Stimulated activated CD4-positive, alpha-beta T cell treated with anti-CD3 and anti-CD28 coated beads, Interleukin-12 subunit alpha, Interleukin-12 subunit beta, amount 100 ng/mL, for 4 hours (primary cell): Measurements from ENCODE around the gene LELP1.
"Not testable (repeated sequence)": the region's sequence is repeated elsewhere in the genome, so short reads cannot be mapped to it uniquely, and the experiment has no call there.

Experiments used
- DNase-seq: peaks from one replicate; pipeline ENCODE4 v3.0.0-alpha.2; 2020

LELP1 gene

GRCh38 chr1:153203130-153203529, at the start of gene LELP1:
TSS of gene LELP1 (plus strand) at chr1:153203430. CDS start at chr1:153204708, 1,278 bp downstream.
- DNase-seq: no peak

- no peak for DNase-seq
Measured at GRCh38 chr1:153155541-153155940, 47.7 kb upstream of the LELP1 start.

GRCh38 chr1:153168686-153169085, 34.5 kb upstream of the LELP1 start:
- DNase-seq: no peak

GRCh38 chr1:153174624-153175023, 28.6 kb upstream of the LELP1 start:
- DNase-seq: no peak

GRCh38 chr1:153178922-153179321, 24.3 kb upstream of the LELP1 start:
- DNase-seq: no peak

GRCh38 chr1:153180556-153180955, 22.7 kb upstream of the LELP1 start:
- DNase-seq: no peak

- DNase-seq: not testable (repeated sequence)
Measured at GRCh38 chr1:153188301-153188700, 14.9 kb upstream of the LELP1 start.

GRCh38 chr1:153190373-153190772, 12.9 kb upstream of the LELP1 start:
- DNase-seq: no peak

GRCh38 chr1:153192697-153193096, 10.5 kb upstream of the LELP1 start:
- DNase-seq: no peak

- DNase-seq: no peak
Measured at GRCh38 chr1:153194331-153195050, 8.7 kb upstream of the LELP1 start.

- no peak for DNase-seq
Measured at GRCh38 chr1:153195216-153195615, 8.0 kb upstream of the LELP1 start.

GRCh38 chr1:153202006-153202405, 1.2 kb upstream of the LELP1 start:
- no peak for DNase-seq

GRCh38 chr1:153206631-153207030, 3.4 kb downstream of the LELP1 start:
- DNase-seq: no peak

- DNase-seq: no peak
Measured at GRCh38 chr1:153210206-153210605, 7.0 kb downstream of the LELP1 start.

- DNase-seq: no peak
Measured at GRCh38 chr1:153212201-153212600, 9.0 kb downstream of the LELP1 start.

GRCh38 chr1:153213519-153213918, 10.3 kb downstream of the LELP1 start:
- no peak for DNase-seq

GRCh38 chr1:153217212-153217611, 14.0 kb downstream of the LELP1 start, which contains the start of gene PRR9:
TSS of gene PRR9 (plus strand) at chr1:153217584. CDS start at chr1:153218145, 561 bp downstream.
- no peak for DNase-seq

- no peak for DNase-seq
Measured at GRCh38 chr1:153217744-153218416, 14.7 kb downstream of the LELP1 start.

- DNase-seq: no peak
Measured at GRCh38 chr1:153220606-153221303, 17.5 kb downstream of the LELP1 start.

- DNase-seq: peak; percentile 47
Measured at GRCh38 chr1:153223040-153223891, 20.0 kb downstream of the LELP1 start.

GRCh38 chr1:153227810-153228209, 24.6 kb downstream of the LELP1 start:
- DNase-seq: no peak

- no peak for DNase-seq
Measured at GRCh38 chr1:153228491-153228890, 25.3 kb downstream of the LELP1 start.
